Urinary bladder (tissue), 4 donors: ENCODE measurements around the gene TRAF7. TPM values are rescaled to one million over a fixed set of nuclear protein-coding genes. Genes with fewer than 3 reads are reported as not detected.

ENCODE experiments used
- DNase-seq: peaks from one replicate; pipeline ENCODE4 v3.0.0-alpha.2; 2015; ENCODE audit errors: extremely low spot score
- H3K27ac ChIP-seq: one replicate; pipeline ENCODE4 v1.5.1; 2013; ENCODE audit warnings: low read depth, mild to moderate bottlenecking, moderate library complexity
- H3K36me3 ChIP-seq: one replicate; pipeline ENCODE4 v1.6.1; 2013; ENCODE audit warnings: mild to moderate bottlenecking, moderate library complexity; ENCODE audit not compliant: insufficient read depth
- H3K4me1 ChIP-seq: one replicate; pipeline ENCODE4 v1.6.1; 2013; ENCODE audit warnings: mild to moderate bottlenecking, moderate library complexity; ENCODE audit not compliant: insufficient read depth
- H3K4me3 ChIP-seq: one replicate; pipeline ENCODE4 v1.5.1; 2013; ENCODE audit warnings: low read depth, low read length
- WGBS: extraction: QIAGEN DNeasy Blood & Tissue Kit; methylation state at CpG from one replicate; pipeline ENCODE4 v1.1.7; 2013; 5-methylcytosine and 5-hydroxymethylcytosine counted together
- polyA plus RNA-seq: library from polyadenylated mRNA; stranded (reverse); fragments of 200-250 nt; gene quantifications from one replicate; pipeline ENCODE4 v1.2.3, GENCODE V29; 2013
- total RNA-seq: library from RNA; depleted of rRNA; stranded (reverse); fragments of >200 nt; gene quantifications from one replicate; pipeline ENCODE4 v1.2.3, GENCODE V29; 2014
- donor health status: healthy with polysubstance abuse.
- donor health status: healthy.

The TRAF7 gene
- total and polyA plus RNA-seq, 2 donors = 21.9 to 57.0 TPM

DNA sequence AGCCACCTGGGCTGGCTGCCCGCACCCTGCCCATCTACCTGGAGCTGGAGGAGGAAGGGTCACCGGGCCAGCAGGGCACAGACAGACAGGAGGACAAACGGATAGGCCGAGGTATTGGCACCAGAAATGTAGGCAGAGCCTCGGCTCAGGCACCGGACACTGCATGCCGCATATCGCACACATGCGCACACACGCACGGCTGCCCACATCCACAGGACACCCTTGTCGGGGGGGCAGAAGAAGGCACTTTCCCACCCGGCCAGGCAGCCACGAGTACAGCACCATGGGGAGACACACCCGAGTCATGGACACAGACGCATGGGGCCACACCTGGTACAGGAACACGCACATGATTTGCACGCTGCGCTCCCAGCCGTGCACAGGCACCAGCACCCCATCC is 26.4 kb downstream of the TRAF7 start:
- Histone ChIP-seq H3K4me1 (no peaks in the 10 kb centered on the region), H3K27ac (no peak overlapping the region), H3K4me3 (no peak overlapping the region), H3K36me3 (no peaks in the 10 kb centered on the region)
- WGBS = 92% methylated on average over 20 of the region's 20 CpGs
- DNase-seq = no peak

DNA sequence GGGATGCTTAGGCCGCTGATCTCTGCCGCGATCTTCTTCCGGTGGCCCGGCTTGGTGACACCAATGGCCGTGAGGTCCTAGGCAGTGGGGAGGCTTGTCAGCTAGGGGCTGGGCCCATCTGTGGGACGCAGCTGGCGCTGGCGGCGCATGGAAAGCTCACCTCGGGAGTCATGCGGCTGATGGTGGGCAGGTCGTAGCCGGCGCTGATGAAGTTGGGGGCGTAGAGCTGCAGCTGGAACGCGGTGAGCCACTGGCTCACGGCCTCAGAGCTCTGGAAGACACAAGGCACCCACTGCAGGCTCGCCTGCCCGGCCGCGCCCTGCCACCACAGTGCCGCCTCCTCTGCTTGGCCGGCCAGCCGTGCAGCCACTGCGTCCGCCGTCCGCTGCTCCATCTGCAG is 28.1 kb downstream of the TRAF7 start:
- DNase-seq = no peak
- 91% methylated on average over 30 of the region's 30 CpGs for WGBS
- no peaks in the 10 kb centered on the region for H3K36me3 ChIP-seq
- no peak overlapping the region for H3K27ac ChIP-seq
- no peak overlapping the region for H3K4me3 ChIP-seq
- no peaks in the 10 kb centered on the region for H3K4me1 ChIP-seq

DNA sequence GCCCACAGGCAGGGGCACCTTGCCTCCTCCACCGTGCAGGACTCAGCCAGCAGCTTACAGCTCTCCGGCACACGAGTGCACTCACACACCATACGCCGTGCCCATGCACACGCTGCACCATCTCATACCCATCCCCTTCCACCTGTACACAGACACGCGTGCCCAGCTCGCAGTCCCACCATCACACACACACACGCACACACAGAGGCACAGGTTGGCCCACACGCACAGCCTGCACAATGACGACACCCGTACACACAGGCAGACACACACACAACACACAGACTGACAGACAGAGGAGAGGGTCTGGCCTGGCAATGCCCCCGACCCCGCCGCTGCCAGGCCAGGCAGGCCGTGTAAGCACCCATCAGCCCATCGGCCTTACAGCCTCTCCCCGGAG is 28.8 kb downstream of the TRAF7 start:
- Histone ChIP-seq H3K4me1 (no peaks in the 10 kb centered on the region), H3K36me3 (no peaks in the 10 kb centered on the region), H3K27ac (no peak overlapping the region), H3K4me3 (no peak overlapping the region)
- WGBS = 90% methylated on average over 19 of the region's 19 CpGs
- no peak for DNase-seq

DNA sequence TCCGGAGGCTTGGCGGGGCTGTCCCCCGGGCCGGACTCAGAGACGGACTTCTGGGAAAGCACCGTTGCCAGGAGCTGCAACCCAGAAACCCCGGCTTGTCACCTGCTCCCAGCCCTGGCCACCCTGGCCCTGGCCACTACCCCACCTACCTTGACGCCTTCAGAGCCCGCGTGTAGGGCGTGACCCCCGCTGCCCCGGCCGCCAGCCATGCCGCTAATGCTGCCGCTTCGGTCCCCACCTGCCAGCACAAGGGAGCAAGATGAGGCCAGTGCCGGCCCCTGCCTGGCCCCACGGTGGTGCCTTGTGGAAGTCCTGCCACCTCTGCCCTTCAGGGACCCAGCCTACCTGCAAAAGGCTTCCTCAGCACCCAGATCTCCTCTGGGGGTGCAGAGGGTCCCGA is 29.4 kb downstream of the TRAF7 start:
- Histone ChIP-seq H3K4me1 (no peaks in the 10 kb centered on the region), H3K27ac (no peak overlapping the region), H3K36me3 (no peaks in the 10 kb centered on the region), H3K4me3 (no peak overlapping the region)
- WGBS = 87% methylated on average over 20 of the region's 20 CpGs
- no peak for DNase-seq

DNA sequence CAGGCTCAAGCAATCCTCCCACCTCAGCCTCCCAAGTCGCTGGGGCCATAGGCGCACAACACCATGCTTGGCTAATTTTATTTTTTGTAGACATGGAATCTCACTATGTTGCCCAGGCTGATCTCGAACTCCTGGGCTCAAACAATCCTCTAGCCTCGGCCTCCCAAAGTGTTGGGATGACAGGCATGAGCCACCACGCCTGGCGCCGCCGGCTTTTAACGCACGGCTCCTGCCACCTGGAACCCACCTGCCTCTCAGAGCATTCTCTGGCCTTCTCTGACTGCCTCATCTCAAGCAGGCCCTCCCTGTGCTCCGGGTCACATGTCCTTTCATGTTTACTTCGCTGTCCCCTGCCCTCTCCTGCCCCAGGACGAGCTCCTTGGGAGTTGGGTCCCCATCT is 30.5 kb downstream of the TRAF7 start:
- Histone ChIP-seq H3K4me3 (no peak overlapping the region), H3K36me3 (no peaks in the 10 kb centered on the region), H3K4me1 (no peaks in the 10 kb centered on the region), H3K27ac (no peak overlapping the region)
- WGBS = 86% methylated on average over 13 of the region's 13 CpGs
- no peak for DNase-seq

DNA sequence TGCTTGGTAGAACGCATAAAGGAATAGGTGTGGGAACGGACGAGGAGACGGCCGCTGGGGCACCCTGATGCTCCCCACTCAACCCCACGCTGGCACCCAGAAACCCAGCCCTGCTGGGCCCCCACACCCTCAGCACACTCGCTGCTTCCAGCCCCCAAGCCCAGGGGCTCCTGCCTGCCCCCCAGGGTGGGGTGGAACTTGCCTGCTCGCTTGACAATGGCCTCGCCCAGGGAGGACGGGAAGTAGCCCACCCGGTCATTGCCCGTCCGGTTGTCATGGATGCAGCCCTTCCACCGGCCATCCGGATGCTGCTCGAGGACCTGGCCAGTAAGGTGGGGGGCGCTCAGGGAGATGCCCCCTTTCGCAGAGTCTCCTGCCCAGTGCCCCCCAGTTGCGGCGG is 30.9 kb downstream of the TRAF7 start:
- H3K4me1 ChIP-seq = no peaks in the 10 kb centered on the region

DNA sequence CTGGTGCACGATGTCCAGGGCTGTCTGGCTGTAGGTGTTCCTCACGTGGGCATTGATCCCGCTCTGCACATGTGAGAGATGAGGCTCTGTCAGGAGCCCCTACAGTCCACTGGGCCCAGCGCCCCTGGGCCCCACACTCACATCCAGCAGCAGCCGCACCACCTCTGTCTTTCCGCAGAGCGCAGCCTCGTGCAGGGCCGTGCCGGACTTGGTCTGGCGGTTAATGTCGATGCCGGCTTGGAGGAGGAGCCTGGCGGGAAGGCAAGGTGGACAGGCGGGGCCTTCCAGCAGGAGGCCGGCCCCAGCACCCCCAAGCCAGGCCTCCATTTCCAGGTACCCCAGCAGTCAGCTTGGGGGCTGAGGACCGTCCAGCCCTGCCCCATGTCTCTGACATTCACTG is 31.6 kb downstream of the TRAF7 start:
- H3K4me1 ChIP-seq = no peaks in the 10 kb centered on the region
- H3K36me3 ChIP-seq = no peaks in the 10 kb centered on the region
- DNase-seq = no peak
- 65% methylated on average over 17 of the region's 17 CpGs for WGBS
- no peak overlapping the region for H3K4me3 ChIP-seq
- H3K27ac ChIP-seq = no peak overlapping the region

More for the DNA sequence above, 30.9 kb downstream of the TRAF7 start:
- Histone ChIP-seq H3K27ac (no peak overlapping the region), H3K36me3 (no peaks in the 10 kb centered on the region), H3K4me3 (no peak overlapping the region)
- DNase-seq = no peak
- WGBS = 82% methylated on average over 20 of the region's 20 CpGs

DNA sequence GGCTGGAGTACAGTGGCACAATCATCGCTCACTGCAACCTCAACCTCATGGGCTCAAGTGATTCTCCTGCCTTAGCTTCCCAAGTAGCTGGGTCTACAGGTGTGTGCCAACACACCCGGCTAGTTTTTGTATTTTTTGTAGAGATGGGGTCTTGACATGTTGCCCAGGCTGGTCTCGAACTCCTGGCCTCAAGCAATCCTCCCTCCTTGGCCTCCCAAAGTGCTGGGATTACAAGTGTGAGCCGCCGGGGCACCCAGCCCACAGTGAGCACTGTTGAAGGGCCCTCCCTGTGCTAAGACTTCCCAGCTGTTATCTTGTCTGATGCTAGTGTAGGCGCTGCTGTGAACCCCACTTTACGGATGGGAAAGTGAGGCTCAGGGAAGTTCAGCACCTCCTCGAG is 32.8 kb downstream of the TRAF7 start:
- WGBS = 93% methylated on average over 8 of the region's 8 CpGs
- Histone ChIP-seq H3K27ac (no peak overlapping the region), H3K36me3 (no peaks in the 10 kb centered on the region), H3K4me1 (no peaks in the 10 kb centered on the region), H3K4me3 (no peak overlapping the region)
- DNase-seq = no peak

DNA sequence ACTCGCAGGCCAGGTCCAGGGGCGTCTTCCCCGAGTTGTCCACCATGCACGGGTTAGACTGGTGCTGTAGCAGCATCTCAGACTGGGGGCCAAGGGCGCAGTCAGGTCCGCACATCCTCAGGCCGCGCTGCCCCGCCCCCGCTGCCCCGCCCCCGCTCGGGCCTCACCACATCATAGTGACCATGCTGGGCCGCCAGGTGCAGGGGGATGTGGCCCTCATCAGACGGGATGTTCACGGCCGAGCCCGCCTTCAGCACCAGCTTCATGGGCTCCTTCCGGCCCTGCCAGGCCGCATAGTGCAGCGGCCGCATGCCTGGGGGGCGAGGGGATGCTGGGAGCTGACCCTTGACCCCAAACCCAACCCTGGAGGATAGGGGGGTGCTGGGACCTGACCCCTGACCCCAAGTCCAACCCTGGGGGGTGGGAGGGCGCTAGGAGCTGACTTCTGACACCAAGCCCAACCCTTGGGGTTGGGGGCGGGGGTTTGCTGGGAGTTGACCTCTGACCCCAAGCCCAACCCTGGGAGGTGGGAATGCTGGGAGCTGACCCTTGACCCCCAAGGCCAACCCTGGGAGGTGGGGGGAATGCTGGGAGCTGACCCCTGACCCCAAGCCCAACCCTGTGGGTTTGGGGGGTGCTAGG is 33.8 kb downstream of the TRAF7 start:
- Histone ChIP-seq H3K36me3 (no peaks in the 10 kb centered on the region), H3K4me3 (no peak overlapping the region), H3K4me1 (no peaks in the 10 kb centered on the region), H3K27ac (no peak overlapping the region)
- 89% methylated on average over 25 of the region's 25 CpGs for WGBS
- no peak for DNase-seq

DNA sequence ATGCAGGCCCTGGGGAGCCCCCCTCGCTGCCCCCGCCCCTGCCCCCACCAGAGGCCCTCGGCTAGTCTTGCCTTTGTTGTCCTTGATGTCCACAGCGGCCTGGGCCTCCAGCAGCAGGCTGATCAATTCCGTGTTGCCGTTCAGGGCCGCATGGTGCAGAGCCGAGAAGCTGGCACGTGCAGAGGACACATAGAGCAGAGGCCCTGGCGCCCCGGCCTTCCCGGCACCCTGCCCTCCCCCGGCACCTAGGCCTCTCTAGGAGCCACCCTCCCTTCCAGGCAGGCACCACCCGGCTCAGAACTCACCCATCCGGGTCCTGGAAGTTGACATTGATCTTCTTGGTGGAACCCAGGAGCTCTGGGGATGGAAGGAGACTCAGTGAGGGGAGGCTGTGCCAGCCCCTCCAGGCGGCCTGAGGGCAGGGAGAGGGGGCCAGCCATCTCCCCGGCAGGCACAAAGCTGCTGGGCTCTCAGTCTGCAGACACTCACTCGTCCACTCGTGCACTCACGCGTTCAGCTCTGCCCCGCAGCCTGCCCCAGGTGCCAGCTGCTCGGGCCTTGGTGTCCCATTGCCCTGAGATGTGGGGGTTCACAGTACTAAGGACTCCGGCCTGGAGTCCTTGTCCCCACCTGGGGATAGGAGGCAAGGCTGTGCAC is 34.5 kb downstream of the TRAF7 start:
- no peak for DNase-seq
- no peaks in the 10 kb centered on the region for H3K4me1 ChIP-seq

DNA sequence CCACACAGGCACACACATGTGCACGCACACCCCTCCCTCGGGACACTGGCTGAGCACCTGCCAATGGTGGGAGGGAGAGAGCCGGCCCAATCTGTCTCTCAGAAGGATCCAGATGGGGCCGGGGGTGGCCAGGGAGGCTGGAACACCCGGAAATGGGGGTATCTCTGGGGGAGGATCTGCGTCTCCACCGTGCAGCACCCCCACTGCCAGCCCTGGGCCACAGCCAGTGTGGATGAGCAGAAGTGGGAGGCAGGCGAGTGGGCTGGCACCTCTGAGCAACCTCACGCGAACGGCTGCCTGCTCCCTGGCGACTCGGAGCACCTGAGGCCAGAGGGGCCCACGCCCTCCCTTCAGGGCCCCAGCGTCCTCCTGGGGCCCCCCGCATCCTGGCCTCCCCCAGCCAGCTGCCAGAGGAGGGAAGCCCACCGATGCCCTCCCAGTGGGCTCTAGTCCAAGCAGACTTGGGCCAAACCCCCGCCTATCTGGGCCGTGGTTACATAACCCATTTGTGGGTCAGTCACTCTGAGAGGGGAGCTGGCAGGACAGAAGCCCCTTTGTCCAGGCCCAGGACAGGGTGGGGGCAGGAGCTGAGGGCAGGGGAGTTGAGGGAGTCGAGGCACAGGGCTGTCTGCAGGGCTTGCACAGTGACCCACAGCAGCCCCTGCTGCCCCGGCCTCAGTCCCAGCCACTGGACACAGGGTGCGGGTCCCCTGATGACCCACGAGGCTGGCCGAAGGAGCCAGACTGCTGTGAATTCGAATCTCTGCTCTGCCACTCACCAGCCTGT is 35.3 kb downstream of the TRAF7 start:
- H3K36me3 ChIP-seq = no peaks in the 10 kb centered on the region
- DNase-seq = no peak
- no peak overlapping the region for H3K4me3 ChIP-seq
- WGBS = 79% methylated on average over 25 of the region's 25 CpGs
- no peaks in the 10 kb centered on the region for H3K4me1 ChIP-seq
- no peak overlapping the region for H3K27ac ChIP-seq

More for the DNA sequence above, 34.5 kb downstream of the TRAF7 start:
- H3K4me3 ChIP-seq = no peak overlapping the region
- WGBS = 82% methylated on average over 24 of the region's 24 CpGs
- no peaks in the 10 kb centered on the region for H3K36me3 ChIP-seq
- H3K27ac ChIP-seq = no peak overlapping the region

DNA sequence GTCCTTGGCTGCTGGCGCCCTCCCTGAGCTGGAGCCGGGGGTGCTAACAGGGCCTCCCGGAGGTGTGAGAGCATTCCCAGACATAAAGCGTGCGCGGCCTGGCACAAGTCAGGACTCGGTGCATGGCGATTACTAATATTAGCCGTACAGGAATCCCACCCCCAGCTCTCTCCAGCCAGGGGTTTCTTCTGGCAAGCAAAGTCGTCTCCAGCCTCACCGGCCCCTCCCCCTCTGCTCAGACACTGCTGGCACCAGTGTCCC is 35.8 kb downstream of the TRAF7 start:
- WGBS = 81% methylated on average over 11 of the region's 11 CpGs
- no peaks in the 10 kb centered on the region for H3K4me1 ChIP-seq
- H3K27ac ChIP-seq = no peak overlapping the region
- no peak for DNase-seq
- H3K36me3 ChIP-seq = no peaks in the 10 kb centered on the region
- no peak overlapping the region for H3K4me3 ChIP-seq

DNA sequence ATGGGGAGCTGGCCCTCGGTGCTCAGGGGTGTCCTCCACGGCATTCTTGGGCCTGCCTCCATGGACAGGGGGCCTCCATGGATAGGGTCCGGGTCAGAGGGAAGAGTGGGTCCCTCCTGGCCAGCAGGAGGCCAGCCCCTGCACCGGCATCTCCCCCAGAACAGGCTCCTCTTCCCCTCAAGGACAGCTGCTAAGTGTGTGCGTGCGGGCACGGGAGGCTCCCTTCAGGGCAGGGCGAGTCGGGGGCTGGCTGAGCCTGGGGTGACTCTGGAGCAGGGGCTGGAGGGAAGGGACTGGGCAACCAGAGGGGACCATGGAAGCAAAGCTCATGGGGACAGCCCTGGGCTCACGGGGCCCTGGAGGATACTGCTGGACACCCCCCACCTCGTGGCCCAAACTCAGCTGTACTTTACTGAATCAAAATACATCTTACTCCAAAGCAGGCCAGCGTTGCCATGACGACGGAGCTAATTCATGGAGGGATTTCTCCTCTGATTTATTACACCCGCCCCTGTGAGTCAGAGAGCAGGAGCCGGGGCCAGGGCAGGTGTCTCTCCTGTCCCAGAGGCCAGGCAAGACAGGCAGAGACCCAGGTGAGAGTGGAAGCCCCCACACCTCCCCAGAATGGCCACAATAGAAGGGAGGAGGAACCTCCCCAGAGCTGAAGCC is 38.7 kb downstream of the TRAF7 start:
- no peak overlapping the region for H3K4me3 ChIP-seq
- peak; percentile 10 for DNase-seq

DNA sequence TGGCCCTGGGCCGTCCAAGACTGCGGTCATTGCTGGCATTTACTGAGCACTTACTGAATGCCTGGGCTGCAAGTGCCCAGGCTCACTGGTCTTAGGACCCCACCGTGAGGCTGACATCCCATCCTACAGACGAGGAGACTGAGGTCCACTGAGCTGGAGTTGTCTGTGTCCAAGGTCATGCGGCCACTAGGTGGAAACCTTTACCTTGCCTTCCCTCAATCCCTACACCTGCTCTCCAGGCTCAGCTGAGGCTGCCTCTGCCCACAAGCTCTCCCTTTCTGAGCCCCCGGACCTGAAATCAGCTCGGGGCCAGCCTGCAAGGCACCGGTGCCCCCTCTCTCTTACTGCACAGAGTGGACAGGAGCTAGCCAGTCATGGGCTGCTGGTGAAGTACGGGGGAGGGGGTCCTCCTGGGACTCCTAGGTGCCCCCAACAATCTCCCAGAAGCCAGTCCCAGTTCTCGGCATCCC is 39.3 kb downstream of the TRAF7 start:
- Histone ChIP-seq H3K36me3 (no peaks in the 10 kb centered on the region), H3K4me3 (no peak overlapping the region), H3K27ac (no peak overlapping the region), H3K4me1 (no peaks in the 10 kb centered on the region)
- DNase-seq = no peak
- WGBS = 16% methylated on average over 10 of the region's 10 CpGs

More for the DNA sequence above, 38.7 kb downstream of the TRAF7 start:
- 51% methylated on average over 16 of the region's 16 CpGs for WGBS
- H3K4me1 ChIP-seq = no peaks in the 10 kb centered on the region
- no peaks in the 10 kb centered on the region for H3K36me3 ChIP-seq
- H3K27ac ChIP-seq = no peak overlapping the region
